GM12801 (cell line): ENCODE data around the gene HRH1.

Experiments used
- CTCF ChIP-seq: IDR thresholded peaks from one replicate; pipeline ENCODE4 v1.5.1; 2011; ENCODE audit warnings: control low read depth; ENCODE audit not compliant: insufficient read length; ENCODE audit errors: extremely low read depth

Gene HRH1

DNA sequence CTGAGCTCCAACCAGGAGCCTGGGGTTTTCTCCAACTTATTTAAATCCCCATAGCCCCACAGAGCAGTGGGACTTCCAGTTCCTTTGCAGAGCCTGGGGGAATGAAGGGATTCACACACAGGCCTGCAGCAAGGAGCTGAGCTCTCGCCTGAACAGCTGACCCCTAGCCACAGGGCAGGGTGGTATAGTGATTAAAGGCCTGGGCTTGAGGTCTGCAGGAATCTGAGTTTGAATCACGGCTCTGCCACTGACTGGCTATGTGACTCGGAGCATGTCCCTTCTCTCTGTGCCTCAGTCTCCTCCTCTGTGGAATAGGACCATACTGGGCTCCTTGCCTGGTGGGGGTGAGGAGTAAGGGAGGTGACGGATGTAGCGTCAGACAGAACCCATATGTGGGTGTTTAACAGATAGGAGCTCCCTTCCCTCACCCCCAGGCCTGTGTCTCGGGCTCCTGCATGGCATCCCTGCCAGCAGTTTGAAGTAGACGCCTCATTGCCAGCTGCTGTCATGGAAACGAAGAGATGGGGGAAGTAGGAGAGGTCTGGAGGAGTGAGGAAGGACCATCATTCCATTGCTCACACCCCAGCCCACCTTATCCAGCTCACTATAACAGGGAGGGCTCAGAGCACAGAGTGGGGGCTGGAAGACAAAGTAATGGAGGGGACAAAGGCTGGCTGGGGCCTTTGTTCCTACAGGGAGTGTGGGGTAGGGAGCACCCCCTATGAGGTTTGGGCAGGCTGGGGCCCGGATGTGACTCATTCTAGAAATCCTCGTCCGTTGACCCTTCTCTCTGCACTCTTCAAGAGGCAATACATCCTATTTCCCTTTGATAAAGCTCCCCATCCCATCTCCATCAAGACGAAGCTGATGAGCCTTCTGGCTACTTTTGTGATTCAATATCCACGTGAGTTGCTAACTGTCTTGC, 14.8 kb downstream of the HRH1 start:
- no peak for TF ChIP-seq CTCF

DNA sequence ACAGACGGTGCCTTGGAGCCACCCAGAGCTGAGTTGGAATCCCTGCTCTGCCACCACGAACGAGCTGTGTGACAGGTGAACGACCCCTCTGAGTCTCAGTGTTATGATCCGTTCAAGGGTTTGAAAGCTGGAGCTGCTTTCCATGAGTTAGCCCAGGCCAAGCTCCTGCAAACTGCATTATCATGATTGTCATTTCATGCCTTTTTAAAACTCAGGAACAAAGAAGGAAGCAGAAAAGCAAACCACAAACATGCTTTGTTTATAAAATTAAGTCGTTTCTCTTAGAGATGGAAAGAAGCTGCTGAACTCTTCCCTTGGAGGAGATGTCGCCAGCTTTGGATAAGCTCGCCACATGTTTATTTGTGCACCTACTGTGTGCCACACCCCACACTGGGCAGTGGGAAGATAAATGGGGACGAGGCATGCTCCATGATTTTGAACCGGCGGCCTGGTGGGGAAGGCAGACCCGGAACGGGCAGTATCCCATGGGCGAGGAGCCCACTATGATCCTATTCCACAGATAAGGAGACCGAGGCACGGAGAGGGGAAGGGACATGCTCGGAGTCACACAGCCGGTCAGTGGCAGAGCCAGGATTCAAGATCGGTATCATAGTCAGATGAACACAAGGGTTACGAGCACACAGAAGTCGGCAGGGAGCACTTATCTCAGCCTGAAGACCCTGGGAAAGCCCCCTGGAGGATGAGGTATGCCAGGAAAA, 15.9 kb downstream of the HRH1 start:
- no peak for TF ChIP-seq CTCF

DNA sequence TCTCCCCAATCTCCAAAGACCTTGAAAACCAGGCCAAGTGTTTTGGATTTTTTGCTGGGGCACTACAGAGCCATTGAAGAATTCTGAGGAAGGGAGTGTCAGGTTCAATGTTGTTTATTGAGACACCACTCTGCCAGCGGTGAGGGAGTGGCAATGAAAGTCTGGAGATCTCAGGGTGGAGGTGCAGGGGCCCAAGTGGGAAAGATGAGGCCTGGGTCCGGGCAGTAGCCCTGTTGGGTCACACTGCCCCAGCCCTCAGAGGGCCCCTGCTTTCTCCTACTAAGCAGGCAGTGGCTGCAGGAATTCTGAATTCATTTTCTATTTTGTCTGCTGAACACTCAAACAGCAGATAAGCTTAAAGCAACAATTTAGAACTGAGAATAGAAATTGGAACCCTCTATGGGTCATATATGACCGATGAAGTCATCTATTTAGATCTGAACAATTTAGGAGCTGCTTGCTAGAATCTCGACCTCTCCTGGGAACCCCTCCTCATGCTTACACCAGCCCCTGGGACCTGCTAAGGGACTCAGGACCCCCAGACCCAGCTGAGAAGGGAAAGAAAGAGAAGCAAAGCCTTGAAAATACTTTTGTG, 17.9 kb downstream of the HRH1 start:
- no peak for TF ChIP-seq CTCF

- no peak for TF ChIP-seq CTCF
Observed at GRCh38 chr3:11173828-11174465, 19.7 kb downstream of the HRH1 start.

DNA sequence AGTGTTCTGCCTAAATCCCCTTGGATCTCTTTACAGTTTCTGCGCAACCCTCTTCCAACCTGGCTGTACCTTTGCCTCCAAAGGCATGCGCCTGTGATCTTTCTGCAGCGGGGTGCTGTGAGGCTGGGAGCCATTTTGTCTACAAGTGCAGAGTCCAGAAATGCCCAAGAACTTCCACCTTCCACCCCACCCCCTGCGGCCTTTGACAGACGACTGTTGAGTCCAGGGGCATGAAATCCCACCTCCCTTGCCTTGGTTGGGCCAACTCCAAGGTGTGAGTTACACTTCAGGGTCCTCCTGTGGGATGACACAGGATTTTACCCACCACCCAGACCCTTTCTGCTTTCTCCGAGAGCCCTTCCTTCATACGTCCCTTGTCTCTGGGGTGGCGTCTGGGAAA, 24.1 kb downstream of the HRH1 start:
- TF ChIP-seq CTCF: no peak

- TF ChIP-seq CTCF: no peak
Observed at GRCh38 chr3:11185144-11185543, 30.9 kb downstream of the HRH1 start.

GRCh38 chr3:11185564-11186317, 31.4 kb downstream of the HRH1 start:
- TF ChIP-seq CTCF: no peak
